Neutrophil (primary cell): ENCODE measurements around the gene PPP1R14C.

Experiments
- H3K27ac ChIP-seq: fragments of 200-600 bp; sonication (generic); 2 replicates; pipeline ENCODE4 v1.5.1; 2016; ENCODE audit warnings: mild to moderate bottlenecking, moderate library complexity
- H3K27me3 ChIP-seq: fragments of 200-600 bp; sonication (generic); 2 replicates; pipeline ENCODE4 v1.6.0; 2016; ENCODE audit warnings: mild to moderate bottlenecking
- H3K36me3 ChIP-seq: fragments of 200-600 bp; sonication (generic); 2 replicates; pipeline ENCODE4 v1.5.1; 2017
- H3K4me1 ChIP-seq, 2 experiments: fragments of 200-600 bp in 1 of 2; sonication (generic) in 1 of 2; 1 replicate in 1 of 2; 2 replicates in 1 of 2; pipeline versions ENCODE4 v1.5.1 to v1.6.1; 2013 to 2016; ENCODE audit warnings: low read depth in 1 of 2, low read length in 1 of 2, mild to moderate bottlenecking in 1 of 2, moderate library complexity in 1 of 2; ENCODE audit not compliant: control insufficient read depth in 1 of 2, insufficient read depth in 1 of 2
- H3K4me3 ChIP-seq, 2 experiments: fragments of 200-600 bp in 1 of 2; sonication (generic) in 1 of 2; 1 replicate in 1 of 2; 2 replicates in 1 of 2; pipeline ENCODE4 v1.5.1; 2013 to 2016; ENCODE audit warnings: low read depth in 1 of 2, low read length in 1 of 2, mild to moderate bottlenecking in 1 of 2, moderate library complexity in 1 of 2
- H3K9me3 ChIP-seq: fragments of 200-600 bp; sonication (generic); 2 replicates; pipeline ENCODE4 v1.5.1; 2016
- CTCF ChIP-seq: fragments of 200-600 bp; sonication (generic); IDR thresholded peaks from 2 replicates; pipeline ENCODE4 v1.5.1; 2016; ENCODE audit warnings: antibody characterized with exemption

PPP1R14C gene

DNA sequence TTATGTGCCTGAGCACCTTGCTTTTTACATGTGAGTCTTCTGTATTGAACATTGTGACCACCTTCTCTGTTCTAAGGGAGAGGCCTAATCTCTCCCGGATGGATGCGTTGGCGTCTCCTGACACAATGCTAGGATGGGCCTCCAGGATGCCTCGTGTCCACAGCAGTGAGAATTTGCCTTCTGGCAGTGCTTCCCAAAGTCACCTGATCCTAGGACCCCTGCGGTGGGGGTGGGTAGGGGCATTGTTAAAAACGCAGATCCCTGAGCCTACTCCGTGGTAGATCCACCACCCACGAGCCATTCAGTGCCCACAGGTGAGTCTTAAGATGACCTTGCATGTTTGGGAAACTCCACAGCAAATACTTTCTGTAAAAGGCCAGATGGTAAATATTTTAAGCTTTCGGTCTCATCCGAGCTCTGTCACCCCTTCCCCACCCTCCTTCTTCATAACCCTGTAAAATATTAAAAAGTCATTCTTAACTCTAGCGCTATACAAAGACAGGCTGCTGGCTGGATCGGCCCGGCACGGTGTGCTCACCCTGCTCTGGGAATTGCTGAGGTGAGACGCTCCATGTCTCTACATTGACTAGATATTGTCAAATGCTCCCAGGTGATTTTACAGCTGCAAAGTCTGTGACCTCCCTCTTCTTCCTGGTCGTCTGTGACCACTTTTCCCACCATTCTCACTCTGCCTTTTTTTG lies 119.3 kb downstream of the PPP1R14C start:
- peaks cover 55% of the 10 kb centered on the region for H3K27me3 ChIP-seq
- H3K9me3 ChIP-seq = no peaks in the 10 kb centered on the region
- no peak for TF ChIP-seq CTCF
- H3K36me3 ChIP-seq = no peaks in the 10 kb centered on the region
- H3K4me3 ChIP-seq = no peak overlapping the region
- H3K27ac ChIP-seq = no peak overlapping the region
- no peaks in the 10 kb centered on the region for H3K4me1 ChIP-seq

DNA sequence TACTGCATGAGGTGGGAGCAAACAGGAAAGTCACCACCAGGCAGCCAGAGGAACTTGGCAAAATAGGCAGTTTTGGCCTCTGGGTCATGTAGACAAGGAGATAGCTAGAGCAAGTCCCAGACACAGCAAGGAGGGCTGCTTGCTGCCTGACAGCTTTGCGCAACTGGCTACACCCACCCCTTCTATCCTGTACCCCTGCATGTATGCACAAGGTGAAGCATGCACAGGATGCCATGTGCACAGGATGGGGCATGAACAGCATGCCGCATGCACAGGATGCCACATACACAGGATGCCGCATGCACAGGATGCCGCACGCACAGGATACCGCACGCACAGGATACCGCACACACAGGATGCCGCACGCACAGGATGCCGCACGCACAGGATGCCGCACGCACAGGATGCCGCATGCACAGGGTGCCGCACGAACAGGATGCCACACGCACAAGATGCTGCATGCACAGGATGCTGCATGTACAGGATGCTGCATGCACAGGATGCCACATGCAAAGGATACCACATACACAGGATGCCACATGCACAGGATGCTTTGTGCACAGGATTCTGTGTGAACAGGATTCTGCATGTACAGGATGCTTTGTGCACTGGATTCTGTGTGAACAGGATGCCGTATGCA lies 121.0 kb downstream of the PPP1R14C start:
- Histone ChIP-seq H3K36me3 (no peaks in the 10 kb centered on the region), H3K27me3 (peaks cover 54% of the 10 kb centered on the region), H3K4me1 (no peaks in the 10 kb centered on the region), H3K27ac (no peak overlapping the region), H3K9me3 (no peaks in the 10 kb centered on the region), H3K4me3 (no peak overlapping the region)
- no peak for TF ChIP-seq CTCF

DNA sequence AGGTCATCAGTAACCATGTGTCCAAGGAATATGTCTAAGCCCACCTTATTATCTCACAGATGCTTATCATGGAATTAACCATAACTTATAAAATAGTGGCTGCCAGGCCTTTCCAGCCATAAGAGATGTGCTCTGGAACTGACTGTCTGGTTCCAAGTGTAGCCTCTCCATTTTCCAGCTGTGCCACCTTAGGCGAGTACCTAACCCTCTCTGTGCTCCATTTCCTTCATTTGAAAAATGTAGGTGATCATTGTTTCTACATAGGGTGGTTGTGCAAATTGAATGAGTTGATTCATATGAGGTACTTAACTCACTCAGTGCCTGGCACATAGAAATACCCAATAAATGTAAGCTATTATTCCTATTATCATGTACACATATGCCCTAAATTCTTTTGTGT lies 123.5 kb downstream of the PPP1R14C start:
- no peak overlapping the region for H3K4me3 ChIP-seq
- H3K27me3 ChIP-seq = peaks cover 29% of the 10 kb centered on the region
- no peak overlapping the region for H3K27ac ChIP-seq
- TF ChIP-seq CTCF = no peak
- H3K36me3 ChIP-seq = no peaks in the 10 kb centered on the region
- no peaks in the 10 kb centered on the region for H3K4me1 ChIP-seq
- no peaks in the 10 kb centered on the region for H3K9me3 ChIP-seq

DNA sequence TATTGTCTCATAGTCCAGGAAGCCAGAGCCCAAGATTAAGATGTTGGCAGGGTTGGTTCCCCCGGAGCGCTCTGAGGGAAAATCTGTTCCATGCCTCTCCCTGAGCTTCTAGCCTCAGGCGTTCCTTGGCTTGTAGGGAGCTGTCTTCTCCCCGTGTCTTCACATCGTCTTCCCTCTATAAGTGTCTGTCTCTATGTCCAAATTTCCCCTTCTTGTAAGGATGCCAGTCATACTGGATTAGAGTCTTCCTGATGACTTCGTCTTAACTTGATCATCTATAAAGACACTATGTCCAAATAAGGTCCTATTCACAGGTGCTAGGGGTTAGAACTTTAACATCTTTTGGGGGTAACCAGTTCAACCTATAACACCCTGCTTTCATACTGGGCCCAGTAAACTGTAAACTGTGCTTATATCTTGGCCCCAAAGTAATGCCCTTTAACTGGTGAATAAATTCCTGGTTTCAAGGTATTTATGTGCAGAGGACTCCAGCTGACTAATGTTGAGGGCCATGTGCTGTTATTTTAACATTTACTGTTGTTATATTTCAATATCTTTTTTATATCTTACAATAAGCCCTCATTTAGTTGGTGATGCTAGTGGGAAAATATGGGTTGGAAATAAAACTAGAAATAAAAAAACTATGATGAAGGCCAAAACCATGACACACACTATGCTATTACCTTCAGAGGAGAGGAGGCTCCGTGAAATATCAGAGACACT lies 124.3 kb downstream of the PPP1R14C start:
- Histone ChIP-seq H3K9me3 (no peaks in the 10 kb centered on the region), H3K36me3 (no peaks in the 10 kb centered on the region), H3K4me3 (no peak overlapping the region), H3K27ac (no peak overlapping the region), H3K4me1 (no peaks in the 10 kb centered on the region), H3K27me3 (peaks cover 26% of the 10 kb centered on the region)
- TF ChIP-seq CTCF = no peak

GRCh38 chr6:150267686-150268561 lies 125.1 kb downstream of the PPP1R14C start:
- Histone ChIP-seq H3K9me3 (no peaks in the 10 kb centered on the region), H3K4me3 (no peak overlapping the region), H3K4me1 (no peaks in the 10 kb centered on the region), H3K27me3 (peaks cover 18% of the 10 kb centered on the region), H3K36me3 (no peaks in the 10 kb centered on the region), H3K27ac (no peak overlapping the region)
- TF ChIP-seq CTCF = no peak
